DND-41 (cell line): ENCODE measurements around the gene MYH7B.

ENCODE experiments used
- ATAC-seq: fragments of 200-7000 bp; cut with Tn5 transposase; 3 replicates; pipeline ENCODE4 v1.9.1; 2021; ENCODE audit warnings: low read depth; ENCODE audit not compliant: insufficient read depth
- DNase-seq: peaks from one replicate; pipeline ENCODE4 v3.0.0-alpha.2; 2020
- H2AFZ ChIP-seq: 2 replicates; pipeline ENCODE4 v1.6.0; 2012; ENCODE audit warnings: low read depth, low read length
- H3K27ac ChIP-seq: 2 replicates; pipeline ENCODE4 v1.5.1; 2012; ENCODE audit warnings: low read length, inconsistent platforms
- H3K27me3 ChIP-seq: fragments of 200-600 bp; sonication (generic); 2 replicates; pipeline ENCODE4 v1.6.0; 2012; ENCODE audit warnings: low read length, mild to moderate bottlenecking, inconsistent platforms; ENCODE audit not compliant: insufficient read depth, poor library complexity
- H3K36me3 ChIP-seq: 2 replicates; pipeline ENCODE4 v1.5.1; 2012; ENCODE audit warnings: low read length, inconsistent platforms; ENCODE audit not compliant: insufficient read depth
- H3K4me1 ChIP-seq: 2 replicates; pipeline ENCODE4 v1.5.1; 2012; ENCODE audit warnings: mild to moderate bottlenecking, low read length; ENCODE audit not compliant: insufficient read depth
- H3K4me2 ChIP-seq: 2 replicates; pipeline ENCODE4 v1.6.0; 2012; ENCODE audit warnings: mild to moderate bottlenecking, moderate library complexity, low read length, inconsistent platforms; ENCODE audit not compliant: insufficient read depth
- H3K4me3 ChIP-seq, 2 experiments: fragments of 200-600 bp in 1 of 2; shearing (Covaris generic) in 1 of 2; 2 replicates each; pipeline ENCODE4 v1.5.1; 2012 to 2016; ENCODE audit warnings: inconsistent platforms in 2 of 2, low read length in 2 of 2, mild to moderate bottlenecking in 2 of 2, low read depth in 1 of 2, moderate library complexity in 1 of 2
- H3K79me2 ChIP-seq: 2 replicates; pipeline ENCODE4 v1.6.0; 2012; ENCODE audit warnings: low read length, inconsistent platforms; ENCODE audit not compliant: insufficient read depth
- H3K9ac ChIP-seq: 2 replicates; pipeline ENCODE4 v1.6.0; 2012; ENCODE audit warnings: low read depth, mild to moderate bottlenecking, inconsistent platforms, low read length, moderate library complexity
- H3K9me3 ChIP-seq: 2 replicates; pipeline ENCODE4 v1.5.1; 2012; ENCODE audit warnings: low read length, moderate library complexity, mild to moderate bottlenecking, inconsistent platforms; ENCODE audit not compliant: insufficient read depth, severe bottlenecking
- H4K20me1 ChIP-seq: 2 replicates; pipeline ENCODE4 v1.6.0; 2012; ENCODE audit warnings: low read length; ENCODE audit not compliant: insufficient read depth
- EZH2 ChIP-seq: IDR thresholded peaks from 3 replicates; pipeline ENCODE4 v1.6.1; 2012; ENCODE audit warnings: borderline replicate concordance, low read depth, mild to moderate bottlenecking, moderate library complexity, low read length, inconsistent platforms; ENCODE audit not compliant: severe bottlenecking
- TF ChIP-seq, protein P1 (sequence below): IDR thresholded peaks from 2 replicates; pipeline ENCODE4 v1.5.1; 2012; ENCODE audit warnings: borderline replicate concordance, low read length, moderate library complexity, mild to moderate bottlenecking; ENCODE audit not compliant: poor library complexity, severe bottlenecking; ENCODE audit errors: extremely low read depth

The MYH7B gene

DNA sequence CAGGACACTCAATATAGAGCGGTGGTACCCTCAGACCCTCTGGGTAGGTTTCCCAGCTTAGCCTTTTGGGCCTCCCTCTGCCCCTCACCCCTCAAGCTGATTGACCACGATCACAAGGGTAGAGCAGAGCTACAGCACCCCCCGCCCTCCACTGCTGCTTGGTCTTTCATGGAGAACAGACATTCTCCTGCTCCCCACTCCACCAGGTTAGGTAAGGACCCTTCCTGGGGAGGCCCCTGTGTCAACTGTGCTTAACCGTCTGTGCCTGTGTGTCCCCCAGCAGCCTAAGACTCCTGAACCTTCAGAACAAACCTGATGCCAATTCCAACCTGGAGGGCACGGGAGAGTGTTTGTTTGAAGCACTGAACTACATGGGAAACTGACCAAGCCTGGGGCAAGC, 11.8 kb downstream of the MYH7B start:
- no peaks in the 10 kb centered on the region for H3K27me3 ChIP-seq
- no peak overlapping the region for H3K9ac ChIP-seq
- no peak for TF ChIP-seq EZH2
- TF ChIP-seq, protein P1, sequence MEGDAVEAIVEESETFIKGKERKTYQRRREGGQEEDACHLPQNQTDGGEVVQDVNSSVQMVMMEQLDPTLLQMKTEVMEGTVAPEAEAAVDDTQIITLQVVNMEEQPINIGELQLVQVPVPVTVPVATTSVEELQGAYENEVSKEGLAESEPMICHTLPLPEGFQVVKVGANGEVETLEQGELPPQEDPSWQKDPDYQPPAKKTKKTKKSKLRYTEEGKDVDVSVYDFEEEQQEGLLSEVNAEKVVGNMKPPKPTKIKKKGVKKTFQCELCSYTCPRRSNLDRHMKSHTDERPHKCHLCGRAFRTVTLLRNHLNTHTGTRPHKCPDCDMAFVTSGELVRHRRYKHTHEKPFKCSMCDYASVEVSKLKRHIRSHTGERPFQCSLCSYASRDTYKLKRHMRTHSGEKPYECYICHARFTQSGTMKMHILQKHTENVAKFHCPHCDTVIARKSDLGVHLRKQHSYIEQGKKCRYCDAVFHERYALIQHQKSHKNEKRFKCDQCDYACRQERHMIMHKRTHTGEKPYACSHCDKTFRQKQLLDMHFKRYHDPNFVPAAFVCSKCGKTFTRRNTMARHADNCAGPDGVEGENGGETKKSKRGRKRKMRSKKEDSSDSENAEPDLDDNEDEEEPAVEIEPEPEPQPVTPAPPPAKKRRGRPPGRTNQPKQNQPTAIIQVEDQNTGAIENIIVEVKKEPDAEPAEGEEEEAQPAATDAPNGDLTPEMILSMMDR = no peak
- no peaks in the 10 kb centered on the region for H4K20me1 ChIP-seq
- H3K27ac ChIP-seq = no peak overlapping the region
- no peak overlapping the region for H3K4me3 ChIP-seq
- ATAC-seq (no peak), DNase-seq (no peak)
- H3K4me1 ChIP-seq = no peaks in the 10 kb centered on the region
- no peaks in the 10 kb centered on the region for H3K36me3 ChIP-seq
- H2AFZ ChIP-seq = no peak overlapping the region
- no peak overlapping the region for H3K4me2 ChIP-seq
- no peaks in the 10 kb centered on the region for H3K9me3 ChIP-seq
- H3K79me2 ChIP-seq = no peaks in the 10 kb centered on the region

DNA sequence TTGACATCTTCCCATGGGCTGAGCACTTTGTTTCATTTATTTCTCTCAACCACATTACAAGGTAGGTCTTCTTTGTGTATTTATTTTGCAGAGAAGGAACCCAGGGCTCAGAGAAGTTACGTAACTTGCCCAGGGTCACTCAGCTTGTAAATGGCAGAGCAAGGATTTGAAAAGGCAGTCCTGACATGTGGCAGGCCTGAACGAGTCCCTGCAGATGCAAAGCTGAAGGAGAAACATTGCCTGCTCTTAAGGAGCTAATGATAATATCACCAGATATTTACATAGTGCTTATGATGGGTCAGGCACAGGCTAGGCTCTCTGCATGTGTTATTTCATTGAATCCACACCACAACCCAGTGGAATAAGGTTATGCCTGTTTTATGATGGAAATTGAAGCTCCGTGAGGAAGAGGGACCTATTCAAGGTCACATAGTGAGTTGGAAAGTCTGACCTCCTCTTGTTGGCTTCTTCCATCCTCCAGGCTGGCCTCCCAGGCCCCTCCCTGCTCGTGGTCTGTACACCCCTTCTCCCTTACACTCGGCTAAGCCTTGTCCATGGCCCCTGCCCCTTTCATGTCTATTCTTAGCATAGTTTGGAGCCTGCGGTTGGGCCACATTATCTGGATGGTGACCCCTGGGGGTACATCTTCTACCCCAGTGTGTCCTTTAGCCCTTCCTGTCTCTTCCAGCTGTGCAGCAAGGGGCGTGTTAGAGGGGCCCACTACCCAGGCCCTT, 12.5 kb downstream of the MYH7B start:
- ATAC-seq = no peak
- no peaks in the 10 kb centered on the region for H3K4me1 ChIP-seq

DNA sequence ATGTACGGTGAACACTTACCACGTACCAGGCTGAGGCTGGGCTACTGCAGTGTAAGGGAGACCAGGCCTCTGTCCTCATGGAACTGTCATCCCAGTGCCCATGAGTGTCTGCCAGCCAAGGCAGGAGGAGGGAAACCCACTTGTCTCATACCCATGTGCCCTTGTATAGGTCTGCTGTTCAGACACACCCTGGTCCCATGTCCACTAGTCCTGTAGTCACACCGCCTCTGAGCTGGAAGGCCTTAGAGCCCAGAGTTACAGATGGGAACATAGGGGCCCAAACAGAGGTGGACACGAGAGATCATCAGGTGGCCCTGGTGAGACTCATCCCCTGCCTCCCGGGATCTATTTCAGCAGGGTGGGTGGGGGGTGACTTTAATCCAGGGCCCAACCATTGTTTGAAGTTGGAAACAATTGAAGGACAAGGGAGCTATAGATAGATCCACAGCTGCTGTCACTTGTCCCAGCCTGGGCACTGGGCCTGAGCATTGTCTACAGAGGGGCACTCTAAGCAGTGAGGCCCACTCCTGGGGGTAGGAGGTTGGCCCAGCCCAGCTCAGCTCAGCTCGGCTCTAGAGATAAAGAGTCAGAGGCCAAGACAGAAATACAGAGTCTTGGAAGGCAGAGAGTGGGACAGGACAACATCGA, 14.6 kb downstream of the MYH7B start:
- no peaks in the 10 kb centered on the region for H4K20me1 ChIP-seq
- no peak for DNase-seq
- no peaks in the 10 kb centered on the region for H3K27me3 ChIP-seq
- no peak overlapping the region for H3K9ac ChIP-seq
- ATAC-seq = no peak
- no peaks in the 10 kb centered on the region for H3K4me1 ChIP-seq
- H3K36me3 ChIP-seq = no peaks in the 10 kb centered on the region
- H3K4me2 ChIP-seq = no peak overlapping the region
- no peaks in the 10 kb centered on the region for H3K79me2 ChIP-seq
- no peak overlapping the region for H2AFZ ChIP-seq
- no peak for TF ChIP-seq EZH2
- TF ChIP-seq, protein P1 = no peak
- no peak overlapping the region for H3K27ac ChIP-seq
- H3K9me3 ChIP-seq = no peaks in the 10 kb centered on the region
- H3K4me3 ChIP-seq = no peak overlapping the region

More for the DNA sequence above, 12.5 kb downstream of the MYH7B start:
- no peak overlapping the region for H3K27ac ChIP-seq
- no peaks in the 10 kb centered on the region for H3K36me3 ChIP-seq
- TF ChIP-seq EZH2 = no peak
- TF ChIP-seq, protein P1 = no peak
- H3K9me3 ChIP-seq = no peaks in the 10 kb centered on the region
- H3K4me2 ChIP-seq = no peak overlapping the region
- no peak overlapping the region for H2AFZ ChIP-seq
- no peak overlapping the region for H3K9ac ChIP-seq
- no peaks in the 10 kb centered on the region for H4K20me1 ChIP-seq
- no peak overlapping the region for H3K4me3 ChIP-seq
- H3K79me2 ChIP-seq = no peaks in the 10 kb centered on the region
- H3K27me3 ChIP-seq = no peaks in the 10 kb centered on the region
- DNase-seq = no peak
